Measurements from ENCODE around the gene PSD4.

PSD4 gene
- 264 to 380 (median 282) reads per million in 3 experiments for total RNA-seq

- DNase-seq: peak; percentile 92
These were observed at the start of gene PSD4 for GRCh38 chr2:113173542-113174375. Gene PSD4, plus strand, starts transcription at chr2:113173971. Its CDS starts 8,486 bp downstream, at chr2:113182457.

- no peak for DNase-seq
These were observed 49.4 kb upstream of the PSD4 start for GRCh38 chr2:113124181-113124961.

GRCh38 chr2:113124984-113125855 is 48.6 kb upstream of the PSD4 start:
- no peak for DNase-seq

GRCh38 chr2:113126845-113127645 is 46.7 kb upstream of the PSD4 start, which contains the start of gene IL1RN:
Gene IL1RN, plus strand, starts transcription at chr2:113127598. Its CDS starts 27 bp downstream, at chr2:113127625.
- DNase-seq: no peak

GRCh38 chr2:113127646-113128570 is 45.9 kb upstream of the PSD4 start:
- no peak for DNase-seq

GRCh38 chr2:113129519-113130078 is 44.2 kb upstream of the PSD4 start:
- no peak for DNase-seq

GRCh38 chr2:113131352-113132185 is 42.2 kb upstream of the PSD4 start:
- DNase-seq: no peak

- DNase-seq: no peak
These were observed 41.3 kb upstream of the PSD4 start for GRCh38 chr2:113132414-113133021.

- DNase-seq: no peak
These were observed 39.8 kb upstream of the PSD4 start for GRCh38 chr2:113133704-113134598.

- no peak for DNase-seq
These were observed 39.1 kb upstream of the PSD4 start for GRCh38 chr2:113134717-113135116.

GRCh38 chr2:113135317-113135716 is 38.5 kb upstream of the PSD4 start:
- DNase-seq: no peak

GRCh38 chr2:113136828-113137775 is 36.7 kb upstream of the PSD4 start:
- peak; percentile 26 for DNase-seq

- no peak for DNase-seq
These were observed 35.9 kb upstream of the PSD4 start for GRCh38 chr2:113137827-113138226.

- DNase-seq: peak; percentile 72
These were observed 35.1 kb upstream of the PSD4 start for GRCh38 chr2:113138428-113139322.

- no peak for DNase-seq
These were observed 32.3 kb upstream of the PSD4 start for GRCh38 chr2:113141451-113141850.

GRCh38 chr2:113142290-113142689 is 31.5 kb upstream of the PSD4 start:
- DNase-seq: no peak

All from central memory CD4-positive, alpha-beta T cell (primary cell).